Measurements from ENCODE around the gene SLC6A2. TPM values are rescaled to one million over a fixed set of nuclear protein-coding genes. Genes with fewer than 3 reads are reported as not detected.

Gene SLC6A2
- total RNA-seq, 1 donor from 2014 or later: not detected

- peaks cover 18% of the 10 kb centered on the region for H3K27me3 Mint-ChIP-seq
- no peak for ATAC-seq (ENCODE audit: low read depth)
- DNase-seq: no peak
- TF ChIP-seq CTCF (IDR thresholded peaks at IDR 0.05): no peak
- no peak overlapping the region for H3K4me3 Mint-ChIP-seq
- CTCF ChIA-PET: no interaction called here
- POLR2A ChIA-PET: no interaction called here
- no peaks in the 10 kb centered on the region for H3K9me3 Mint-ChIP-seq
- intact Hi-C loops (cut with micrococcal nuclease): no loop called here
- no peaks in the 10 kb centered on the region for H3K4me1 Mint-ChIP-seq
- H3K27ac Mint-ChIP-seq: no peak overlapping the region
- no peaks in the 10 kb centered on the region for H3K36me3 Mint-ChIP-seq (ENCODE audit: low read depth)
Measured at GRCh38 chr16:55709801-55710200, 54.0 kb downstream of the SLC6A2 start.

DNA sequence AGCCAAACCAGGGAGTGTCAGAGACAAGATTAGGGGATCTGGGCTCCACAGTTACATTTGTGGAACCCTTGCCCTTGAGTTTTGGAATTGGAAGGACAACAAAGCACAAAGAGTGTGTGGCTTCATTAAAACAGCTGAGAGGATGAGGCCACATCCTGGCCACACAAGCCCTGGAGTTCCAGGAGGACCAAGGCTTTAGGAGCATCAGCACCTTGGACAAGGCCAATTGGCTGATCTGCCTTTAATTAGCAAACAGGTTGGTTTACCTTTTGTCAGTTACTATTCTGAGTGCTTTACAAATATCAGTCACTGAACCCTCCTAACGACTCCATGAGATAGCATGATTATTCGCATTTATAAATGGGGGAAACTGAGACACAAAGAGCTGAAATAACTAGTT, 54.7 kb downstream of the SLC6A2 start:
- H3K4me1 Mint-ChIP-seq: no peaks in the 10 kb centered on the region
- intact Hi-C loops (cut with micrococcal nuclease): no loop called here
- H3K27ac Mint-ChIP-seq: no peak overlapping the region
- CTCF ChIA-PET: interaction anchor here (1.5 kb wide), 1 partner anchor 608 kb away, joined by 3 read pairs; no protein-coding TSS in a partner anchor
- no peak for TF ChIP-seq CTCF (IDR thresholded peaks at IDR 0.05)
- DNase-seq (no peak), ATAC-seq (ENCODE audit: low read depth) (no peak)
- POLR2A ChIA-PET: no interaction called here
- no peaks in the 10 kb centered on the region for H3K9me3 Mint-ChIP-seq
- no peaks in the 10 kb centered on the region for H3K36me3 Mint-ChIP-seq (ENCODE audit: low read depth)
- peaks cover 18% of the 10 kb centered on the region for H3K27me3 Mint-ChIP-seq
- no peak overlapping the region for H3K4me3 Mint-ChIP-seq

GRCh38 chr16:55711959-55712876, 56.4 kb downstream of the SLC6A2 start:
- DNase-seq (no peak), ATAC-seq (ENCODE audit: low read depth) (peak; percentile 40)
- TF ChIP-seq CTCF (IDR thresholded peaks at IDR 0.05): peak; percentile 67
- intact Hi-C loops (cut with micrococcal nuclease): loop anchor here (1.0 kb wide), 2 partner anchors 130 to 606 kb away; no protein-coding TSS in a partner anchor
- no peaks in the 10 kb centered on the region for H3K9me3 Mint-ChIP-seq
- H3K4me3 Mint-ChIP-seq: no peak overlapping the region
- ChIA-PET POLR2A (no interaction called here), CTCF (interaction anchor here (0.7 to 1.5 kb wide), 5 partner anchors 247 to 606 kb away, joined by 3 to 4 read pairs (median 3); no protein-coding TSS in a partner anchor)
- no peaks in the 10 kb centered on the region for H3K36me3 Mint-ChIP-seq (ENCODE audit: low read depth)
- no peaks in the 10 kb centered on the region for H3K4me1 Mint-ChIP-seq
- no peak overlapping the region for H3K27ac Mint-ChIP-seq
- H3K27me3 Mint-ChIP-seq: peaks cover 18% of the 10 kb centered on the region

GRCh38 chr16:55713103-55713502, 57.3 kb downstream of the SLC6A2 start:
- ChIA-PET CTCF (interaction anchor here (0.7 to 1.2 kb wide), 4 partner anchors 248 to 605 kb away, joined by 3 to 4 read pairs (median 4); no protein-coding TSS in a partner anchor), POLR2A (no interaction called here)
- ATAC-seq (ENCODE audit: low read depth) (no peak), DNase-seq (no peak)
- Mint-ChIP-seq H3K9me3 (no peaks in the 10 kb centered on the region), H3K4me1 (no peaks in the 10 kb centered on the region), H3K36me3 (ENCODE audit: low read depth) (no peaks in the 10 kb centered on the region), H3K4me3 (no peak overlapping the region), H3K27me3 (peaks cover 16% of the 10 kb centered on the region), H3K27ac (no peak overlapping the region)
- TF ChIP-seq CTCF (IDR thresholded peaks at IDR 0.05): no peak
- intact Hi-C loops (cut with micrococcal nuclease): no loop called here

- ChIA-PET CTCF (interaction anchor here (1.1 kb wide), 1 partner anchor 601 kb away, joined by 3 read pairs; no protein-coding TSS in a partner anchor), POLR2A (no interaction called here)
- H3K4me3 Mint-ChIP-seq: no peak overlapping the region
- H3K27ac Mint-ChIP-seq: no peak overlapping the region
- peaks cover 3% of the 10 kb centered on the region for H3K9me3 Mint-ChIP-seq
- H3K4me1 Mint-ChIP-seq: no peaks in the 10 kb centered on the region
- H3K36me3 Mint-ChIP-seq (ENCODE audit: low read depth): no peaks in the 10 kb centered on the region
- peaks cover 26% of the 10 kb centered on the region for H3K27me3 Mint-ChIP-seq
- intact Hi-C loops (cut with micrococcal nuclease): no loop called here
- DNase-seq (no peak), ATAC-seq (ENCODE audit: low read depth) (no peak)
- TF ChIP-seq CTCF (IDR thresholded peaks at IDR 0.05): no peak
Measured at GRCh38 chr16:55717326-55717725, 61.5 kb downstream of the SLC6A2 start.

All from activated B cell treated with CpG ODN at 0.5 μM for 24 hours (primary cell).